Progenitor cell of endocrine pancreas (in vitro differentiated cells): ENCODE measurements around the gene MAL. TPM values are rescaled to one million over a fixed set of nuclear protein-coding genes. Genes with fewer than 3 reads are reported as not detected.

Experiments used
- DNase-seq: peaks from one replicate; pipeline ENCODE4 v3.0.0; 2021; ENCODE audit warnings: low spot score; ENCODE audit not compliant: unreplicated experiment
- H3K27ac Mint-ChIP-seq: 2 replicates; pipeline ENCODE4 v1.8.0; 2021; ENCODE audit warnings: mild to moderate bottlenecking, moderate library complexity, mixed read lengths
- H3K27me3 Mint-ChIP-seq: 2 replicates; pipeline ENCODE4 v1.8.0; 2021; ENCODE audit warnings: mixed read lengths
- H3K36me3 Mint-ChIP-seq: 2 replicates; pipeline ENCODE4 v1.8.0; 2022; ENCODE audit warnings: mixed read lengths; ENCODE audit not compliant: insufficient read depth
- H3K4me1 Mint-ChIP-seq: 2 replicates; pipeline ENCODE4 v1.8.0; 2021; ENCODE audit warnings: low read depth, mixed read lengths
- H3K4me3 Mint-ChIP-seq: 2 replicates; pipeline ENCODE4 v1.8.0; 2021; ENCODE audit warnings: low read depth, mild to moderate bottlenecking, moderate library complexity, mixed read lengths
- H3K9me3 Mint-ChIP-seq: 2 replicates; pipeline ENCODE4 v1.8.0; 2021; ENCODE audit warnings: low read depth, mixed read lengths
- total RNA-seq: library from RNA; stranded (reverse); gene quantifications from 2 replicates; pipeline ENCODE4 v1.2.1, GENCODE V29; 2021
- TF ChIP-seq, protein P1 (sequence below): fragments of 200-600 bp; sonication (generic); IDR thresholded peaks from one replicate; pipeline ENCODE4 v1.5.0; 2021; ENCODE audit warnings: antibody characterized with exemption, mild to moderate bottlenecking; ENCODE audit not compliant: unreplicated experiment

The MAL gene
- total RNA-seq, 1 donor from 2014 or later = not detected

GRCh38 chr2:95038635-95039298 lies 13.3 kb downstream of the MAL start:
- peaks cover 28% of the 10 kb centered on the region for H3K9me3 Mint-ChIP-seq
- H3K4me3 Mint-ChIP-seq = no peak overlapping the region
- DNase-seq = no peak
- TF ChIP-seq, protein P1, sequence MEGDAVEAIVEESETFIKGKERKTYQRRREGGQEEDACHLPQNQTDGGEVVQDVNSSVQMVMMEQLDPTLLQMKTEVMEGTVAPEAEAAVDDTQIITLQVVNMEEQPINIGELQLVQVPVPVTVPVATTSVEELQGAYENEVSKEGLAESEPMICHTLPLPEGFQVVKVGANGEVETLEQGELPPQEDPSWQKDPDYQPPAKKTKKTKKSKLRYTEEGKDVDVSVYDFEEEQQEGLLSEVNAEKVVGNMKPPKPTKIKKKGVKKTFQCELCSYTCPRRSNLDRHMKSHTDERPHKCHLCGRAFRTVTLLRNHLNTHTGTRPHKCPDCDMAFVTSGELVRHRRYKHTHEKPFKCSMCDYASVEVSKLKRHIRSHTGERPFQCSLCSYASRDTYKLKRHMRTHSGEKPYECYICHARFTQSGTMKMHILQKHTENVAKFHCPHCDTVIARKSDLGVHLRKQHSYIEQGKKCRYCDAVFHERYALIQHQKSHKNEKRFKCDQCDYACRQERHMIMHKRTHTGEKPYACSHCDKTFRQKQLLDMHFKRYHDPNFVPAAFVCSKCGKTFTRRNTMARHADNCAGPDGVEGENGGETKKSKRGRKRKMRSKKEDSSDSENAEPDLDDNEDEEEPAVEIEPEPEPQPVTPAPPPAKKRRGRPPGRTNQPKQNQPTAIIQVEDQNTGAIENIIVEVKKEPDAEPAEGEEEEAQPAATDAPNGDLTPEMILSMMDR = no peak
- no peaks in the 10 kb centered on the region for H3K4me1 Mint-ChIP-seq
- H3K27ac Mint-ChIP-seq = peak overlapping the region; percentile 26
- peaks cover 34% of the 10 kb centered on the region for H3K27me3 Mint-ChIP-seq
- H3K36me3 Mint-ChIP-seq = no peaks in the 10 kb centered on the region

DNA sequence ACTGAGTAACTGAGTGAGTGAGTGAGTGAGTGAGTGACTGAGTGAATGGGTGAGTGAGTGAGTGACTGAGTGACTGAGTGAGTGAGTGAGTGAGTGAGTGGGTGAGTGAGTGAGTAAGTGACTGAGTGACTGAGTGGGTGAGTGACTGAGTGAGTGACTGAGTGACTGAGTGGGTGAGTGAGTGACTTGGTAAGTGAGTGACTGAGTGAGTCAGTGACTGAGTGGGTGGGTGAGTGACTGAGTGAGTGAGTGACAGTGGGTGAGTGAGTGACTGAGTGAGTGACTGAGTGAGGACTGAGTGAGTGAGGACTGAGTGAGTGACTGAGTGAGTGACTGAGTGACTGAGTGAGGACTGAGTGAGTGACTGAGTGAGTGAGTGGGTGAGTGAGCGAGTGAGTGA lies 13.9 kb downstream of the MAL start:
- H3K9me3 Mint-ChIP-seq = peaks cover 28% of the 10 kb centered on the region
- H3K4me1 Mint-ChIP-seq = no peaks in the 10 kb centered on the region
- H3K27ac Mint-ChIP-seq = no peak overlapping the region
- TF ChIP-seq, protein P1 = no peak
- no peaks in the 10 kb centered on the region for H3K36me3 Mint-ChIP-seq
- DNase-seq = no peak
- peaks cover 39% of the 10 kb centered on the region for H3K27me3 Mint-ChIP-seq
- no peak overlapping the region for H3K4me3 Mint-ChIP-seq

- TF ChIP-seq, protein P1 = no peak
- peaks cover 36% of the 10 kb centered on the region for H3K27me3 Mint-ChIP-seq
- no peaks in the 10 kb centered on the region for H3K4me1 Mint-ChIP-seq
- no peak for DNase-seq
- no peak overlapping the region for H3K27ac Mint-ChIP-seq
- no peaks in the 10 kb centered on the region for H3K36me3 Mint-ChIP-seq
- H3K9me3 Mint-ChIP-seq = peaks cover 28% of the 10 kb centered on the region
- no peak overlapping the region for H3K4me3 Mint-ChIP-seq
Measured at GRCh38 chr2:95039978-95040377, 14.5 kb downstream of the MAL start.

- no peak overlapping the region for H3K4me3 Mint-ChIP-seq
- no peaks in the 10 kb centered on the region for H3K4me1 Mint-ChIP-seq
- H3K27ac Mint-ChIP-seq = no peak overlapping the region
- no peak for DNase-seq
- H3K36me3 Mint-ChIP-seq = no peaks in the 10 kb centered on the region
- TF ChIP-seq, protein P1 = no peak
- peaks cover 28% of the 10 kb centered on the region for H3K9me3 Mint-ChIP-seq
- H3K27me3 Mint-ChIP-seq = peaks cover 32% of the 10 kb centered on the region
Measured at GRCh38 chr2:95040426-95040825, 14.9 kb downstream of the MAL start.

DNA sequence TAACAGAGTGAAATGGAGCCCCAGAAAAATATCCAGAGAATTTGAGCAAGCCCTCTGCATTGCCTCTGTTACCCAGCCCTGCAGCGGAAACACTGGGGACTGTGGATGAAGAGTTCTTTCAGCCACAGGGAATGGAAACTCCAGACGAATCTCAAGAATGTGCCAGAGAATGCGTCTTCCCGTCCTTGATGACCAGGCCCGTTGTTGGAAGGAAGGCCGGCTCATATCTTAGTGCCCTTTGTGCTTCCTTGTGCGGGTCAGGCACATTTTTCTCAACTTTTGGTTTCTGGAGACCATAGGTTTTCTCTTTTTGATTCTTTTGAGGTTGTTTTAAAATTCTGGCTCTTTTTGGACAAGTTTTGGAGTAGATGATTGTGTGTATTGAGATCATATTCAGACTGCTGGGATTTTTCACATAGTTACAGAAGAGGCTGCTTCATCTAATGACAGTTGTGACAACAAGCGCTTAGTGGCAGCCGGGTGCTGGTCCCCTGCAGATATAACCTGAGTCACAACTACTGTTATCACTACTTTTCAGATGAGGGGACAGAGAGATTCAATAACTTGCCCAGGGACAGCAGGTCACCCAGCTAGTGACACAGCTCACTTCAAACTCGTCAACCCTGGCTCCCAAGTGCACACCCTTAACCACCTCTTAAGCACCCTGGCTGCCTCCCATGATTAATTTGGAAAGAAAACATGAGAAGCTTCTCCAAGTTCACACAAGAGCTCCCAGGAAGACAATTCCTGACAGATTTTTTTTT lies 15.7 kb downstream of the MAL start:
- TF ChIP-seq, protein P1 = no peak
- peaks cover 31% of the 10 kb centered on the region for H3K27me3 Mint-ChIP-seq
- H3K36me3 Mint-ChIP-seq = no peaks in the 10 kb centered on the region
- H3K9me3 Mint-ChIP-seq = peaks cover 28% of the 10 kb centered on the region
- H3K27ac Mint-ChIP-seq = no peak overlapping the region
- H3K4me3 Mint-ChIP-seq = no peak overlapping the region
- DNase-seq = no peak
- H3K4me1 Mint-ChIP-seq = no peaks in the 10 kb centered on the region
